GM19397 (cell line): ENCODE measurements around the gene CYYR1.

ENCODE experiments used
- ATAC-seq: cut with Tn5 transposase; IDR thresholded peaks from one replicate; pipeline ENCODE4 v1.9.1; 2021; ENCODE audit warnings: mild to moderate bottlenecking, moderate library complexity; ENCODE audit not compliant: unreplicated experiment

CYYR1 gene

DNA sequence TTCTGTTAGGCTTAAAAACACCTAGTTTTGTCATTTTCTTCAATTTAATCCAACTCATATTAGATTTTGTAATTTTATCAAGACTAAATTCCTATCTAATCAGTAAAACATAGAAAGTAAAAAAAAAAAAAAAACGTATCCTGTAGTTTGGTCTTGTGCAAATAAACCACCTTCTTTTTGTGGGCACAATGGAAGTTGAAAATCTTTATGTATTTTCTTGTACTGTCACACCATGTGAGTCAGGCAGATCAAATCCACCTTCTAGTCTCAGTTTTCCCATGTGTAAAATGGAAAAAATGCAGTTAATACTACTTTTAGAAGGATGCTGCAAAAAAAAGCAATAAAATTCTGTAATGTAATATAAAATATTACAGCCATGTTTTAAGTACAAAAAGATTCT lies 129.8 kb downstream of the CYYR1 start:
- ATAC-seq, result no peak

DNA sequence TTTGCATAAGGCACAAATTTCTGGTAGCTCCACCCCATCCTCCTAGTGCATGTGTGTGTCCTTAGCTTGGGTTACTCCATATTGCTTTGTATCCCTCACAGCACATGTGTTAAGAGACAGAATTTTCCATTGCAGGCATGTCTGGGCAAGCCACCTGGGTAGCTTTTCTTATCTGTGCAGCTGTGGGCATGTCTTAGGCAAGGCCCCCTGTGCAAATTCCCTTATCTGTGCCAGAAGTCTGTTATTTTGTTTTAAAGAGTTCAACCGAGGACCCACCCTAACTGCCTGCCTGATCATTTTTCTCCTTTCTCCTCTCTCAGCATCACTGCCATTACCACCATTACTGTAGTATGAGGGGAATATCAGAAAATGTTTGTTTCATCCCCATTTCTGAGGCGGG lies 131.9 kb downstream of the CYYR1 start:
- no peak for ATAC-seq

DNA sequence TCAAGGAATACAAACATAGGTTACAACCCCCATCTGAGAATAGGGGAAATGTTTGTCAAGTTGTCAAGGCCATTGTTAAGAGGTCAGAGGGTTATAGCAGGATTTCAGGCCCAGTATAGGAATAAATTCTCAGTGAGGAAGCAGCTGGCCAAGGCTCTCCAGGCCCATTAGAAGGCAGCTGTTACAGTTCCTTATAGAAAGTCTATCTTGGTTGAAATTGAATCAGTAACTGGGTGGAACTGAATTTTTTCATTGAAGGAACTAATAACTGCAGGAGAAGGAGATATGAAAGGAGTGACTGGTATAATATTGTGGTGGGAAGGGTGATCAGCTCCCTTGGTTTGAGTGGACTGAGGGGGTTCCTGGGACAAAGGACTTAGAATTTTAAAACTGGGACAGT lies 134.1 kb downstream of the CYYR1 start:
- ATAC-seq, result no peak

GRCh38 chr21:26437326-26438009 lies 135.6 kb downstream of the CYYR1 start:
- ATAC-seq, result no peak

DNA sequence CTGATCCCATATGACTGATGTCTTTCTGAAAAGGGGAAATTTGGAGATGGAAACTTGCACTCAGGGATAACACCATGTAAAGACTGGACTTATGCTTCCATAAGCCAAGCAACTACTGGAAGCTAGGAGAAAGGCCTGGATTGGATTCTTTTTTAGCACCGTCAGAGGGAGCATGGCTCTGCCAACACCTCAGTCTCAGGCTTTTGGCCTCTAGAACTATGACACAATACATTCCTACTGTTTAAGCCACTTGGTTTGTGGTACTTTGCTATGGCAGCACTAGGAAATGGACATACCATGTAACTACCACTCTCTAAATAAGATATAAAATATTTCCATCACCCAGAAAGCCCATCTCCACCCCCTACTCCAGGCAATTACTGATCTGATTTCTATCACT lies 139.7 kb downstream of the CYYR1 start:
- ATAC-seq, result no peak

DNA sequence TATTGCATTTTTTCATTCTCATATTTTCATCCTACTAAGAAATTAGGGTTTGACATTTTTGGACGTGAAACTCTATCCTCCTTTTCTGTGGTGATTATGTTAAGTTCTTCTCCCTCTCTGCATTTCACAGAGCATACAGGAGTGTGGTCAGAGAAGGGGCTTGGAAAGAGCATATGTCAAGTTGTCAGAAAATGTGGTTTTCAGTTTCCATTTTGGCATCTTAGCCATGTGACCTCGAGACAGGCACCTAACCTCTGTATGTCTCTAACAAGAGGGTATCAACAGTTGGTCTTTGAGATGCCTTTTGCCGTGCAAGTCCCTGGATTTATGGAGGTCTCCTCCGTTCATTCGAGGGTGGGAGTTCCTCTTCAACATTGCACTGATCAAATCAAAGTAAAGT lies 140.7 kb downstream of the CYYR1 start:
- no peak for ATAC-seq

- no peak for ATAC-seq
Measured at GRCh38 chr21:26425576-26425975, 147.5 kb downstream of the CYYR1 start.

- ATAC-seq, result no peak
Measured at GRCh38 chr21:26423511-26423910, 149.6 kb downstream of the CYYR1 start.

- ATAC-seq, result no peak
Measured at GRCh38 chr21:26422706-26423105, 150.4 kb downstream of the CYYR1 start.

DNA sequence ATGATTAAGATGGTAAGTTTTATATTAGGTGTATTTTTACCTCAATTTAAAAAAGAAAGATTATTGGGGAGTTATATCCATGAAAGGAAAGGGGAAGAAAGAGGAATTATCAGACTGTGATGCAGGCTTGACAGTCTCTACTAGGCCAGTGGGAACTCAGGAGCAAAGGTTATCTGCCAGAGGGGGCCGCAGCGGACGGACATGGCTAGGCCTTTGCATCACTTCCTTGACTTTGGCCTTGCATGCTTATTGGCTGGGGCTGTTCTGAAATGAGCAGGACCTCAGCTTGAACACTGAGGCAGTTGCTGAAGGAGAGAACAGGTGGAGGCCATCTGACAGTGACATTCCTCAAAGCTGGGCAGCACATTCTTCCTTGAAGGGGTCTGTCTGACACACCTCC lies 150.9 kb downstream of the CYYR1 start:
- ATAC-seq, result no peak

DNA sequence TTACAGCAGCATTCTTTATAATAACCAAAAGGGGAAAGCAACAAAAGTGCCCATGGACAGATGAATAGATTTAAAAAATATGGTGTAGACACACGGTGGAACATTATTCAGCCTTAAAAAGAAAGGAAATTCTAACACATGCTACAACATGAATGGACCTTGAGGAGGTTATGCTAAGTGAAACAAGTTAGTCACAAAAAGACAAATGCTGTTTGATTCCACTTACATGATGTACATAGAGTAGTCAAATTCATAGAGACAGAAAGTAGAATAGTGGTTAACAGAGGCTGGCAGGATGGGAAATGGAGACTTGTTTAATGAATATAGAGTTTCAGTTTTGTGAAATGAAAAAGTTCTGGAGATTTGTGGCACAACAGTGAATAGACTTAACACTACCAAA lies 151.4 kb downstream of the CYYR1 start:
- no peak for ATAC-seq
